Inferior parietal cortex (tissue), 1 donor: ENCODE results near the gene LAMA1.
"Not testable (repeated sequence)": the region's sequence is repeated elsewhere in the genome, so short reads cannot be mapped to it uniquely, and the experiment has no call there.

Experiments used
- DNase-seq: peaks from one replicate; pipeline ENCODE4 v3.0.0-alpha.2; 2016; ENCODE audit errors: extremely low spot score

The LAMA1 gene, protein sequence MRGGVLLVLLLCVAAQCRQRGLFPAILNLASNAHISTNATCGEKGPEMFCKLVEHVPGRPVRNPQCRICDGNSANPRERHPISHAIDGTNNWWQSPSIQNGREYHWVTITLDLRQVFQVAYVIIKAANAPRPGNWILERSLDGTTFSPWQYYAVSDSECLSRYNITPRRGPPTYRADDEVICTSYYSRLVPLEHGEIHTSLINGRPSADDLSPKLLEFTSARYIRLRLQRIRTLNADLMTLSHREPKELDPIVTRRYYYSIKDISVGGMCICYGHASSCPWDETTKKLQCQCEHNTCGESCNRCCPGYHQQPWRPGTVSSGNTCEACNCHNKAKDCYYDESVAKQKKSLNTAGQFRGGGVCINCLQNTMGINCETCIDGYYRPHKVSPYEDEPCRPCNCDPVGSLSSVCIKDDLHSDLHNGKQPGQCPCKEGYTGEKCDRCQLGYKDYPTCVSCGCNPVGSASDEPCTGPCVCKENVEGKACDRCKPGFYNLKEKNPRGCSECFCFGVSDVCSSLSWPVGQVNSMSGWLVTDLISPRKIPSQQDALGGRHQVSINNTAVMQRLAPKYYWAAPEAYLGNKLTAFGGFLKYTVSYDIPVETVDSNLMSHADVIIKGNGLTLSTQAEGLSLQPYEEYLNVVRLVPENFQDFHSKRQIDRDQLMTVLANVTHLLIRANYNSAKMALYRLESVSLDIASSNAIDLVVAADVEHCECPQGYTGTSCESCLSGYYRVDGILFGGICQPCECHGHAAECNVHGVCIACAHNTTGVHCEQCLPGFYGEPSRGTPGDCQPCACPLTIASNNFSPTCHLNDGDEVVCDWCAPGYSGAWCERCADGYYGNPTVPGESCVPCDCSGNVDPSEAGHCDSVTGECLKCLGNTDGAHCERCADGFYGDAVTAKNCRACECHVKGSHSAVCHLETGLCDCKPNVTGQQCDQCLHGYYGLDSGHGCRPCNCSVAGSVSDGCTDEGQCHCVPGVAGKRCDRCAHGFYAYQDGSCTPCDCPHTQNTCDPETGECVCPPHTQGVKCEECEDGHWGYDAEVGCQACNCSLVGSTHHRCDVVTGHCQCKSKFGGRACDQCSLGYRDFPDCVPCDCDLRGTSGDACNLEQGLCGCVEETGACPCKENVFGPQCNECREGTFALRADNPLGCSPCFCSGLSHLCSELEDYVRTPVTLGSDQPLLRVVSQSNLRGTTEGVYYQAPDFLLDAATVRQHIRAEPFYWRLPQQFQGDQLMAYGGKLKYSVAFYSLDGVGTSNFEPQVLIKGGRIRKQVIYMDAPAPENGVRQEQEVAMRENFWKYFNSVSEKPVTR (N-terminal part only)

DNA sequence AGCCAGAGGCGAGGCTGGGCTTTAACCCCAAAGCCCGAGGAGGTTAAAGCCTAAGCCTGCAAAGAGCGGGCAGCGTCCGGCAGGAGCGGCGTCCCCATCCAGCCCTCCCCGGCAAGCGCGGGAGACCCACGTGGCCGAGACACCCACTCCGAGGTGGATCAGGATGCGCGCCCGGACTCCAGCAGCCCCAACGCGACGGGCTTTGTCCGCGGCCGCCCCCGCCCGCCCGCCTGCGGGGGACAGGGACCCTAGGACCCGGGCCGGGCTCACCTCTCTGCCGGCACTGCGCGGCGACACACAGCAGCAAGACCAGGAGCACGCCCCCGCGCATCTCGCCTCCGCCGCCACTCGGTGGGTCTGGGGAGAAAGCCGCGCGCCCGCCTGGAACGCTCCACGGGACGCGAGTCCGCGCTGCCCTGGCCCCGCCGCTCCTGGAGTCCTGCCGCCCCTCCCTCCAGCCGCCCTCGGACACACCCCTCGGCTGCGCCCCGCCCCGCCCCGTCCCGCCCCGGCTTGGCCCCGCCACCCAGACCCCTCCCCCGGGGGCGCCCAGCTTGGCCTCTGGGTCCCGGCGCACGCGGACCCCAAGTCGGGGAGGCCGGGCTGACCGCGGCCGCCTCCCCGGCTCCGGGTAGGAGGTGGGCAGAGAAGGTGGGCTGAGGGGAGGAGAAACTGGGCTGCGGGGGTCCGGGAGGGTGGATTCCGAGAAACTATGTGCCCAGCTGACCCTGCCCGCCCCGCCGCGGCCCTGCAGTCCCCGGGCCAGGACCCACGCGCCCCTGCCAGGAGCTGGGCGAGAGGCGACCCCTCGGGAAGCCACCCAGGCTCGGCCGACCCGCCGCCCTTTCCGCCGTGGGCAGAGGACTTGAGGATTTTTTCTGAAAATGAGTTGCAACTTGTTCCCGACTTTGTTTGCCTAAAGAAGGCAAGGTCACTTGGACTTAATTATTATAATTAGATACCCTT, at the start of gene LAMA1:
Gene LAMA1 (minus strand): TSS at position 408 of the 966 bp plus-strand sequence. CDS start 77 bp downstream, at position 331.
- DNase-seq, result no peak

DNA sequence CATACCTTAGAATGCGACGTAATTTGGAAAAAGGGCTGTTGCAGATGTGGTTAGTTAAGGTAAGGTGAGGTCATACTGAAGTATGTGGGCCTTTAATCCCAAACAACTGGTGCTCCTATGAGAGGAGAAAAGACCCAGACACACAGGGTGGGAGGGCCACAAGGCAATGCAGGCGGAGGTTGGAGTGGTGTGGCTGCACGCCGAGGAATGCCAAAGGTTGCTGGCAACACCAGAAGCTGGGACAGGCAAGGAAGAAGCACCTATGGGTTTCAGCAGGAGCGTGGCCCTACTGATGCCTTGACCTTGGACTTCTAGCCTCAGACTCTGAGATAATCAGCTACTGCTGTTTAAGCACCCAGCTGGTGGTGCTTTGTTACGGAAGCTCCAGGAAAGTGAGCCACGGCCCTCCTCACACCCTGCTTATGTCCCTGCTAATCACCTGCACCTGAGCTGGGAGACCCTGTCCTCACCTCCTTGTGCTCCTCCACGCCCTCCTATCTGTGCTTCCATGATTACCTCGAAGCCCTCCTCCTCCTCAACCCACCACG, 48.3 kb upstream of the LAMA1 start:
- DNase-seq, result no peak

DNA sequence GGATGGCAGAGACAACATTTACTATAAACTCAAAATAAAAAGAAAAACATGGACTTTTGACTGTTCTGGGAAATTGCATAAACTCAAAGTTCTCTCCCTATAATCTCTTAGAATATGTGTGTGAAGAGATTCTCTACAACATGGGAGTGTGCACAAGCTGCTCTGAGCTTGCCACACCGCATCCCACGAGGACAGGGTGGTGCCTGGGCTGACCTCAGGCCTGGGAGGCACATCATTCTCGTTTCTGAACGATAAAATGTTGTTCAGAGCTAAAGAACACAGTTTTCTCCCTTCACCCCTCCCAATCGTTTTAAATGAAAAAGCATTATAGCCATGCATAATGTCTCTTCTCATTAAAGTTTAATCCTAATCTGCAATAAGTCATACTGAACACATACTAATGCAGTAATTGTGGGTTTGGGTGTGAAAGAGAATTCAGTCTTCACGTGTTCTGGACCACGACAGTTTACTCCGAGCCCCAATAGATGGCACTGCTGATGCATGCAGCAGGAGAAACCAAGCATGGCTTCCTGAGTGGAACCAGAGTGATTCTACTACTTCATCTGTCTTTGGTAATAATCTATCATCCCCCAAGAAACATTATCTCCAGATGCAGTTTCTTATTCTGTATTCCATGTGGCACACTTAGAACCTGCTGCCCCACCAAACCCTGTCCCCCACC, 46.9 kb upstream of the LAMA1 start:
- peak; percentile 57 for DNase-seq

DNA sequence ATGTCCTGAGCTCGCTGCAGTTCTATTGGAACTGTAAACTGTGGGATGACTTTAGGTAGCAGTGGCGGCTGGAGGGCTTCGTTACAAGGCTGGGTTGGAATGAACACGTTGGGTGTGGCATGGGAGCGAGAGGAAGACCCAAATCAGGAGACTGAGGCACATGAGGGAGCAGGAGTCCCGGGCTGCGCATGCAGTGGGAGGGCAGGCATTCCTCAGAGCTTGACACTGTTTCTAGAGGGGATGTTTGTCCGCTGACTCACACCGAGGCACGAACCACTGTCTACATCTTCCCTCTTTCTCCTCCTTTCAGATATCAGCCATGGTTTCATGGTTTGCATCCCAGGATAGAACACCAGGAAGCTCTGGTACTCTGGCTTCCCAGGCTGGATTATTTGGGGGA, 40.6 kb upstream of the LAMA1 start:
- DNase-seq, result no peak

DNA sequence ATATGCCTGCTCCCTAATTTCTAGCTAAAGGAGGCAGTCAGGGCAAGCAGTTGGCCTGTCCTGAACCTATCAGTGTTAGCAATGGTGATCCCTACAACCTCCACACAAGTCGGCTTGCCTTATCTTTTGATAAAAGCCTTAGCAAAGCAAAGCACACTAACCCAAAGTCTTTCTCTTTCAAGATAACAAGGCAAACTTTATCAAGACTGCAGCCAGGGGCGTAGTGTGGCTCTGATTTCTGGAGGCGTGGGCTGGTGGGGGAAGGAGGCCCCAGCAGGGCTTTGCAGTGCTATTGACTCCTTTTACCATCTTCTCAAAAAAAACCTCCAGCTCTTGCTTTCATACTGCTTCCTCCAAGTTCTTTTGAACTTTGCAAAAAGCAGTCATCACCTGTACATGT, 40.2 kb upstream of the LAMA1 start:
- DNase-seq, result no peak

DNA sequence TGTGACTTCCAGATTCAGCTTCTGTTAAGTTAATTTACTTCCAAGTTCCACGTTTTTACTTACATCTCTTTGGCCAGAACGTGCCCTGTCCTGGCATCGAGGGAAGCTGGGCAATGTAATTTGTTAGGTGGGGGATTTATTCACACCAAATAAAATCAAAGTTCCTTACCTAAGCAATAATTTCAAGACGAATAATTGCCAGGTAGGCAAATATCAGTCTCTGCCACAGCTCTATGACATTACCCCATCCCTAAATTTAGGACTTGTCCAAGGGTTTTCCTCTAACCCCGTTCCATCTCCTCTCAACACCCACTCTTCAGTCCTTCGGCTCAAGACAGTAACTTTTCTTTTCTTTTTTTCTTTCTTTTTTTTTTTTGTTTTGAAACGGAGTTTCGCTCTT, 38.3 kb upstream of the LAMA1 start:
- DNase-seq, result no peak

DNA sequence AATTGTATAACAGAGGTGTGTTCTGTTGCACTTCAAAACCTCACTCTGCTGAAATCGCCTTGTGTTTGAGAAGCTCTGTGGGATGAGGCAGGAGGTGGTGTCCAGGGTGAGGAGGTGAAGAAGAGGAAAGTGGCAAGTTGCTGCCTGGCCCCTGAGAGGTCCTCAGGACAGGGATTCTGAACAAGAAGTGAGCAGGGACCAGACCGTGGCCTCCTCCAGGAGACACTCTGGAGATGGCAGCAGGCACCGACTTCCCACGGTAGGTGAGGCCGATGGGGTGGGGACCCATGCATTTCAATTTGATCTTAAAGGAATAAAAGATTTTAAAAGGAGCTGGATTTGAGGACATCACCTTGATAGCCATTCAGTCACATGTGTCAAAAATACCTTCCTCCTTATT, 37.5 kb upstream of the LAMA1 start:
- no peak for DNase-seq

DNA sequence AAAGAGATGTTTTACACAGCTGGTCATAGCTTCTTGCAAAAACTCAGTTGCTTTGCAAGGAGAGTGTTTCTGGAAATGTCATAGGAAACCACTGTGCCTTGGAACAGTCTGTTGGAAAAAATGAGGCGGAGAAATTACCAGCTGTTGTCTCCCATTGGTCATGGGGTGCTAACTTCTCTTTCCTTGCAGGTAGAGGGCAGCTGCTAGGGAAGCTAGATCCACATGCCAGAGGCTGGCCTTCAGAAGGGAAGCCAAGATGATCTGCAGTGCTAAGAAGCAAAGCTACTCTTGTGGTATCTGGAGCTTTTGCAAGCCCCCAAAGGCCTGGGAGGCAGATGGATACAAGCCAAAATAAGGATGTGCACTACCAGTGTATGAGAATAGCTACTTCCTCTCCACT, 34.8 kb upstream of the LAMA1 start:
- DNase-seq, result no peak

DNA sequence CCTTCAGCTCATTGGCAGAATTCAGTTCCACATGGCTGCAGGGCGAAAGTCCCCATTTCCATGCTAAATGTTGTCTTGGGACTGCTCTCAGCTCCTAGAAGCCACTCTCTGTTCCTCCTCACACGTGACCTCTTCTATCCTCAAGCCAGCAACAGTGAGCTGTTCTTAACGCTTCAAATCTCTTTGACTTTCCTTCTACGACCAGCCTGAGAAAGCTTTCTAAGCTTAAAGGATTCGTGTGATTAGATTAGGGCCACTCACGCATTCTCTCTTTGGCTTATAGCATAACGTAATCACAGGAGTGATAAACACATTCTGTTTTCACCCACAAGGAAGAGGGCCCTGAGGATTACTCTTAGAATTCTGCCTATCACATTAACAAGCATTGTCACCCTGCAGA, 29.8 kb upstream of the LAMA1 start:
- DNase-seq, result no peak

DNA sequence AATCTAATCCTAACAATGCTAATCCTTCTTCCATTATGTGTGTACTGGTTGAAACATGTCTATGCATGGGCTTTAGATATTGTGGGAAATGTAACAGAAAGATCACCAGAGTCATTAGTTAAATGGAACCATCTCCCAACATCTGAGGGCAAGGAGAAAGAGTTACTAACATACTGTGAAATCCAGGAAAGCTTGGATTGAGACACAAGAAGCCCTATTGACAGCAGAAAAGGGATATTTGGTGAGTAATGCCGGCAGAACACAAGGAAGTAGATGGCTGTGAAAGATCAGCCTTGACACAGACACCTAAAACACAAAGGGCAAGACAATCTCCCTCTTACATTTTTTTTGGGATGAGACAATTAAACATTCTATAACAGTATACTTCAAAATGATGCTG, 28.5 kb upstream of the LAMA1 start:
- DNase-seq, result no peak

DNA sequence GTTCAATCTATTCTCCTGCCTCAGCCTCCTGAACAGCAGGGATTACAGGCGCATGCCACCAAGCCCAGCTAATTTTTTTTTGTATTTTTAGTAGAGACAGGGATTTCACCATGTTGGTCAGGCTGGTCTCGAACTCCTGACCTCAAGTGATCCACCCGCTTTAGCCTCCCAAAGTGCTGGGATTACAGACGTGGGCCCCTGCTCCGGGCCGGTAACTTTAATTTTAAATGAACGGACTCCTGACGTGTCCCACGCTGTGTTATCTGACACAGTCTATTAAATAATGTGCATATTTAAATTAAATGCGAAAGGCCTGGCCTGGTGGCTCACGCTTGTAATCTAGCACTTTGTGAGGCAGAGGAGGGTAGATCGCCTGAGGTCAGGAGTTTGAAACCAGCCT, 27.3 kb upstream of the LAMA1 start:
- not testable (repeated sequence) for DNase-seq

DNA sequence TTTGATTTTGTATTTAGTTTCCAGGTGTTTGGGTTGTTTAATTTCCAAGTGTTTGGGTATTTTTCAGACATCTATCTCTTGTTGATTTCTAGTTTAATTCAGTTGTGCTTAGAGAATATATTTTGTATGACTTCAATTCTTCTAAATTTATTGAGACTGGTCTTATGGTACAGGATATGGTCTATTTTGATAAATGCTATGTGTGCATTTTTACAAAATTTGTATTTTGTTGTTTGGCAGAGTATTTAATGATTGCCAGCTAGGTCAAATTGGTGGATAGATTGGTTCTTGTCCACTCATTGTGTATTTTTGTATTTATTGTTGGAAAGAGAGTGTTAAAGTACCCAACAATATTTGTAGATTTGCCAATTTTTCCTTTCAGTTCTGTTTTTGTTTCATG, 23.7 kb upstream of the LAMA1 start:
- DNase-seq, result no peak

DNA sequence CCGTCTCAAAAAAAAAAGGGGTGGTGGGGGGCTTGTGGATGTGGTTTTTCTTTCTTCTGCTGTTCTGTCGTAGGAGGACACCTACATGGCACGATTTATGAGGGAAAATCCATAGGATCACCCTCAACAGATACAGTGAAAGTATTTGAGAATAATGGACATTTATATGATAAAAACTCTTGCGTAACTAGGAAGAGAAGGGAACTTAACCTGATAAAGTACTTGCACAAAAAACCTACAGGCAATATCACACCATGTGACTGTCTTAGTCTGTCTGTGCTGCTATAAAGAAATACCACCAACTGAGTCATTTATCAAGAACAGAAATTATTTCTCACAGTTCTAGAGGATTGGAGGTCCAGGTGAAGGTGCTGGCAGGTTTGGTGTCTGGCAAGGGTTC, 21.8 kb upstream of the LAMA1 start:
- no peak for DNase-seq

DNA sequence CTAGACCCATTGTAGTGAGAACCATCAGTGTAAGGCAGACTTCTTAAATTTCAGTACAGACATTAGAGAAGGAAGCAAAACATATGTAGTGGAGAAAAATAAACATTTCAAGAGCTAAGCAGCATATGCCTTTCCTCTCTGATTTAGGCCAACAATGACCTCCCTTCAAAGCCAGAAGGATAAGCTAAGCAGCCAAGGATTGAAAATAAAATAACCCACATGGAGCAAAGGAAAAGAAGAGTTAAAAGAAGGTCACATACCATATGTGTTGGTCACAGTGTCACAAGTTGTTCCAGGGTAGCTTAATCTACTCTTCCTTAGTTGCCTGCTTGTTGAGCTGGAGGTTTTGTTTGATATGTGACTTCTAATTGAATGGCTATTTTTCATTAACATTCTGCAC, 15.6 kb upstream of the LAMA1 start:
- no peak for DNase-seq

DNA sequence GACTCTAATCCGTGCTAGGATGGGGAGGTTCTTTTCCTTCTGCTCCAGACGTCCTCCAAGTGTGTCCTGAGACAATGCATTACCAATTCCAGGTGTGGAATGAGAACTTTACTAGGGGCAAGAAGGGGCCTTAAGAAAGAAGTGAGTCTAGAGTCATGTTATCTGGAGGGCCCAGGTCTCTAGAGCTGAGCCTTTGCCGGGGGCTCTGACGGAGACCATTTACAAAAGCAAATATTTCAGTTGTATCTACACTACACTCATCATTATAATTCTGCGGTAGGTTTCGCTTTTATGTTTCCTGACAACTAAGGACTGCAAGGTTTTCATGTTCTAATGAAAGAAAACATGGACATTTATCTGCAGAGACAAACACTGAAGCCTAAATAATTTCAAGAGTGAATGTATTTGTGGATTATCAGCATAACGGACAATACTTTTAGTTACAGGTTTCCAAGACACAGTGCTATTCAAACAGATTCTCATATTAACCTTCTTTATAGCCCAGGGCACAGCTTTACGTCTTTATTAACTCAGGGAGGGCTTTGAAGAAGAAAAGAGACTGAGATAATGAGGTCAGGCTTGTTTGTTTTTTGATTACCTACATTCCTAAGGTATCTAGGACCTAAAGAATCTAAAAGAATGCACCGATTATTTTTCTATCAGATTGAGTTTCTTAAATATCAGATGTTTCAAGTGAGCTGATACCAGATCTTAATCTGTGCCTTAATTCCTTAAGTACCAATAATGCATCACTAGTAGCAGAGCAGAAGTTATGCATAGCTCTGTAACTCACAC, 15.0 kb upstream of the LAMA1 start:
- no peak for DNase-seq

DNA sequence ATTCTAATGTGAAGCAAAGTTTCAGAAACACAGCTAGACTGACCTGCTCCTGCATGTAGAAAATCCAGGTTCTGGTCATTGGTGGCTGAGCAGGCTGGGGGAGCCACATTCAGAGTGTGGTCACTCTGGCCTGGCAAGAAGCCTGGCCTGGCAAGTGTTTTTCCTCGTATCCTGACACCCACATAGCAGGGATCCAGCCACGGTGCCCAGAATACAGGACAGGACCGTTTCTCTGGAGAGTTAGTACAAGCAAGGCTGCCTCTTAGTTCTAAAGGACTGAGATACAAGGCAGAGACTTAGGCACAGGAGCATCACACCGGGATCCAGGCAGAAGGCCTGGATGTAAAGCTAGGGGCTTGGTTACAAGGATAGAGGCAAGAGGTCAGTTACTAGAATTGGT, 4.8 kb upstream of the LAMA1 start:
- DNase-seq, result no peak

DNA sequence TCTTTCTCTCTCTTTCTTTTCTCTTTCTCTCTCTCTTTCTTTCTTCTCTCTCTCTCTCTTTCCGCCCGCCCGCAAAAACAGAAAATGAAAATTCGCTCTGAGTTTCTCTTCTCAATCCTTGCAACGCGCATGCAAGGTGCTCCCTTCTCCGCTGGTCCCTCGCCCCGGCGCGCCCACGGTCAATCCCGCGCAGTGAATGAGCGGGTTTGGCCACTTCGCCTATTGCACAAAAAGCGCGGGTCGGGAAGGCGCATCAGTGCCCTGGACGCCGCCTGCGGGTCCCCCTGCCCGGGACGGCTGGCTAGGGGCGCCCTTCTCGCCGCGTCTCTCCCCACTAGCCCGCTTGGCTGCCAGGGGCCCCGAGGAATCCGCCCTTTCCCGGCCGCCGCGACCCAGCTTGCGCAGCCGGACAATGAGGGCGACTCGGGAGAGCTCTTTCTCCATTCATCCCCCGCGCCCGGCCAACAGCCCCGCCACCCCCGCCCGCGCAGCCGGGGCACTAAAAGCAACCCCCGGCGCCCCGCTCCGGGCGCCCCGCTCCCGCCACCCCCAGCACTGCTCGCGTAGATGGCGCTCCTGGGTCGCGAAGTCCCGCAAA, 706 bp downstream of the LAMA1 start:
- no peak for DNase-seq

DNA sequence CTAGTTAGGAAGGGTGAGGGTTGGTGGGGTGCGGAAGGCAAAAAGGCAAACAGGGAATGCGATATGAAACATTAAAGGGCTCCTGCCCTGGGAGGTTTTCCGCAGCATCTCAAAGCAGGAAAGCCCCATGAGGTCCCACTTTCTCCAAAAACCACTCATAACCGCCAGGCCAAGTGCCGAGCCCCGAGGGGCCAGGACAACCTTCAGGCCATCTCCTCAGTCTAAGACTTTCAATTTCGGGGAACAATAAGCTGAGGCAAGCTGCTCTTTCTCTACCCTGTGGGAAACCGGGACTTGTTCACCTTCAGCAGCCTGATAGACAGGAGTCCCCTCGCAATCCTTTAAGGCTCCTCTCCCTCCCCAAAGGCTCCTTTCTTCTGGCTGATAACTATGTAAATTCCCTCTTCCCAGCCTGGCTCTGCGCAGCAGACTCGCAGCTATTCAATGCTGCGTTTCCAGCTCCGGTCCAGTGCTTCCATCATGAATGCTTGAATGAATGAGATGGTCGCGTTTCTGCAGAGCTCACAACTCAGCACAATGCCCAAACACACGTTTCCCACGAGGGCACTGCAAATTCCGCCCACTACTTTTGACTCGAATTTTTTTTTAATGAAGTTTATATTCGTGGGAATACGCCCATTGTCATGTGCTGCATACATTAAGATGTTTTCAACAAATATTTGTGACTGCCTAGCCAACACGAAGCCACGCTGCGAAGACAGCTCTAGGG, 1.4 kb downstream of the LAMA1 start:
- DNase-seq, result no peak
